Lower lobe of right lung (tissue), 2 donors: ENCODE measurements around the gene SRGAP1. TPM values are rescaled to one million over a fixed set of nuclear protein-coding genes. Genes with fewer than 3 reads are reported as not detected.
"Not testable (repeated sequence)": the region's sequence is repeated elsewhere in the genome, so short reads cannot be mapped to it uniquely, and the experiment has no call there.

Experiments
- ATAC-seq, 2 donors: fragments of 200-7000 bp; cut with Tn5 transposase; one replicate each; pipeline ENCODE4 v1.9.1; 2020 to 2022; ENCODE audit warnings: mild to moderate bottlenecking in 2 of 2, moderate library complexity in 2 of 2
- DNase-seq: peaks from one replicate; pipeline ENCODE4 v3.0.0-alpha.2; 2020
- H3K27ac ChIP-seq: fragments of 200-600 bp; one replicate; pipeline ENCODE4 v1.8.0; 2022
- H3K27me3 ChIP-seq: fragments of 200-600 bp; one replicate; pipeline ENCODE4 v1.8.0; 2022; ENCODE audit warnings: low read depth
- H3K36me3 ChIP-seq: fragments of 200-600 bp; one replicate; pipeline ENCODE4 v1.8.0; 2022; ENCODE audit warnings: mild to moderate bottlenecking
- H3K4me1 ChIP-seq: fragments of 200-600 bp; one replicate; pipeline ENCODE4 v1.8.0; 2022
- H3K4me3 ChIP-seq: fragments of 200-600 bp; one replicate; pipeline ENCODE4 v1.8.0; 2022; ENCODE audit warnings: mild to moderate bottlenecking
- H3K9me3 ChIP-seq: fragments of 200-600 bp; one replicate; pipeline ENCODE4 v1.8.0; 2022
- intact Hi-C: fragments of 100-400 bp; cut with DNase I; formaldehyde crosslinking; loops from one replicate; pipeline ENCODE4 v1.11.0; 2022
- total RNA-seq: library from RNA; stranded (reverse); fragmentation: NEBNext Ultra II Directional; extraction: Animal tissue kit (Norgen Biotek cat#: 25700); gene quantifications from one replicate; pipeline ENCODE4 v1.2.1, GENCODE V29; 2021
- TF ChIP-seq, protein P1 (sequence below): fragments of 200-600 bp; IDR thresholded peaks from one replicate; pipeline ENCODE4 v1.8.0; 2022; ENCODE audit warnings: antibody characterized with exemption, mild to moderate bottlenecking
- donor health status: DM: no; HTN: yes; CAD: no; lungs with severe emphysema.

SRGAP1 gene
- total RNA-seq, 1 donor from 2014 or later: 6.7 TPM

DNA sequence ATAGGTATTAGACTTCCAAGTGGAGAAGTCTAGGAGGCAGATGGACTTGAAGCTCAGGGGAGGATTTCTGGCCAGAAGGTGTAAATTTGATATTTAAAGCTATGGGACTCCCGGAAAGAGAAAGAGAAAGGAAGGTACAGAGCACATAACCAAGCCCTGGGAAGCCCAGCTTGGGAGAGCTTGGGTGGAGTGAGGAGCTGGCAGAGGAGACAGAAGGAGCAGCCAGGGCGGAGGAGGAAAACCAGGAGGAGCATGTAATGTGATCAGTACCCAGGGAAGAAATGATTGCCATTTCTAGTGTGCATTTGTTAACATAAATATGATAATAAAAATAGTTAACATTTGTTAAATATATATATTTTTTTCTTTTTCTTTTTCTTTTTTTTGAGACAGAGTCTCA, 310.2 kb downstream of the SRGAP1 start:
- TF ChIP-seq, protein P1, sequence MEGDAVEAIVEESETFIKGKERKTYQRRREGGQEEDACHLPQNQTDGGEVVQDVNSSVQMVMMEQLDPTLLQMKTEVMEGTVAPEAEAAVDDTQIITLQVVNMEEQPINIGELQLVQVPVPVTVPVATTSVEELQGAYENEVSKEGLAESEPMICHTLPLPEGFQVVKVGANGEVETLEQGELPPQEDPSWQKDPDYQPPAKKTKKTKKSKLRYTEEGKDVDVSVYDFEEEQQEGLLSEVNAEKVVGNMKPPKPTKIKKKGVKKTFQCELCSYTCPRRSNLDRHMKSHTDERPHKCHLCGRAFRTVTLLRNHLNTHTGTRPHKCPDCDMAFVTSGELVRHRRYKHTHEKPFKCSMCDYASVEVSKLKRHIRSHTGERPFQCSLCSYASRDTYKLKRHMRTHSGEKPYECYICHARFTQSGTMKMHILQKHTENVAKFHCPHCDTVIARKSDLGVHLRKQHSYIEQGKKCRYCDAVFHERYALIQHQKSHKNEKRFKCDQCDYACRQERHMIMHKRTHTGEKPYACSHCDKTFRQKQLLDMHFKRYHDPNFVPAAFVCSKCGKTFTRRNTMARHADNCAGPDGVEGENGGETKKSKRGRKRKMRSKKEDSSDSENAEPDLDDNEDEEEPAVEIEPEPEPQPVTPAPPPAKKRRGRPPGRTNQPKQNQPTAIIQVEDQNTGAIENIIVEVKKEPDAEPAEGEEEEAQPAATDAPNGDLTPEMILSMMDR: no peak
- no peaks in the 10 kb centered on the region for H3K36me3 ChIP-seq
- ATAC-seq: no peak
- intact Hi-C loops: no loop called here
- no peaks in the 10 kb centered on the region for H3K9me3 ChIP-seq
- H3K27me3 ChIP-seq: no peaks in the 10 kb centered on the region
- no peaks in the 10 kb centered on the region for H3K4me1 ChIP-seq
- no peak overlapping the region for H3K27ac ChIP-seq
- DNase-seq: no peak
- no peak overlapping the region for H3K4me3 ChIP-seq

DNA sequence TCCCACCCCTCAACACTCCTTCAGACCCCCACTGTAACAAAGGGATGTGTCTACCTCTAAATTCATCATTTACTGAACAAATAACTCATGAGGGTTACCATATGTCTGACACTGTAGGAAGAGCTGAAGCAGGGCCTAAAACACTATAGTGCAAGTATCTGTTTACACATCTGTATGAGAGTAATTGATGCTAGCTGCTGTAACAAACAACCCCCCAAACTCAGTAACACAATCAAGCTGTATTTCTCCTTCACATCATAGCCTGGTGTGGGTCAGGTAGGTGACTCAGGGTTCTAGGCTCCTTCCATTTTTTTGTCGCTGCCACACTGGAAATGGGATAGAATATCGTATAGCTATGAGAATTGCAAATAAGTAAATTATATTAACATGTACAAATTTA, 312.6 kb downstream of the SRGAP1 start:
- Histone ChIP-seq H3K27me3 (no peaks in the 10 kb centered on the region), H3K9me3 (no peaks in the 10 kb centered on the region), H3K4me3 (no peak overlapping the region), H3K36me3 (no peaks in the 10 kb centered on the region), H3K27ac (no peak overlapping the region), H3K4me1 (no peaks in the 10 kb centered on the region)
- ATAC-seq (no peak), DNase-seq (no peak)
- intact Hi-C loops: no loop called here
- TF ChIP-seq, protein P1: no peak

DNA sequence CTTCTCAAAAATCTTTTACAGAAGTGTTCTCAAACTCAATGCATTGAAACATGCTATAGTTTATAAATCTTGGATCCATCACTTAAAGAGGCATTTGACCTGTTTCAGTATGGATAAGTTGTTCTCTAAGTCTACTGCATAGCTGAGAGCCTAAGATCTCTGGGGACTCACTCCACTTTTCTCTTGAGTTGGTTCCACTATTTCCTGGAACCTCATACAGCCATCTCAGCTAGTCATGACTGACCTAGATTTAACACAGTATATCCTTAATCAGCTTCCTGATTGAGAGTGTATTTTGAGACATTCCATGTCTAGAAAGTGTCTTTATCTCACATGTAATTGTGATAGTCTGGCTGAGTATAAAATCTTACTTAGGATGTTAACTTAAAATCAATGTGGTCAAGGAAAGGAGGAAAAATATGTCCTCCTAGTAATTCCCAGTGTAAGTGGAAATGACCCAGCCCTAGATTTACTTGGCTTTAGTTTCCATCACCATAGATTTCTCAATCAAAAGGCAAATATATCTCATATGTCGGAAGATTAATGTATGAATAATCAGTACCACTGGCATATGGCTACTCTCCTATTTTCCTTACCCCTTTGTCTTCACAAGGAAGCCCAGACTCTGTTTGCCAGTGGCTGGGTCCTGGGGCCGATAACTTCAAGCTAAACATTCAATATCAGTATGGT, 315.7 kb downstream of the SRGAP1 start:
- TF ChIP-seq, protein P1: no peak
- Histone ChIP-seq H3K36me3 (no peaks in the 10 kb centered on the region), H3K9me3 (no peaks in the 10 kb centered on the region), H3K27ac (no peak overlapping the region), H3K4me3 (no peak overlapping the region), H3K27me3 (no peaks in the 10 kb centered on the region), H3K4me1 (no peaks in the 10 kb centered on the region)
- DNase-seq (no peak), ATAC-seq (no peak)
- intact Hi-C loops: no loop called here

DNA sequence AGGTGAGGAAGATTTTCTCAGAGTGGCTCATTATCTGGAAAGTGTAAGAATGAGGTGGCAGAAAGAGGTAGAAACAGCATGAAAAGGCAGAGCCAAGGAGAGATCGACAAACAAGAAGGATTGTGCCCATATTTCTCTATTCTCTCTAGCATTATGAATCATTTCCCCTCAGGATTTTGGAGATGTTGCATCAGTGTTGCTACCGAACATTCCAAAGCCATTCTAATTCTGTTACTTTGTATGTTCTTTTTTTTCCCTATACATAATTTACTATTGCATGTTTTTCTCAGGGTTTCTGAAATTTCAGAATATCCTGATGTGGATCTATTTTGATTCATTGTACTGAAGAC, 316.2 kb downstream of the SRGAP1 start:
- no peak for ATAC-seq
- no peaks in the 10 kb centered on the region for H3K27me3 ChIP-seq
- TF ChIP-seq, protein P1: no peak
- intact Hi-C loops: no loop called here
- H3K9me3 ChIP-seq: no peaks in the 10 kb centered on the region
- no peak overlapping the region for H3K27ac ChIP-seq
- H3K4me1 ChIP-seq: no peaks in the 10 kb centered on the region
- H3K36me3 ChIP-seq: no peaks in the 10 kb centered on the region
- DNase-seq: no peak
- H3K4me3 ChIP-seq: no peak overlapping the region

DNA sequence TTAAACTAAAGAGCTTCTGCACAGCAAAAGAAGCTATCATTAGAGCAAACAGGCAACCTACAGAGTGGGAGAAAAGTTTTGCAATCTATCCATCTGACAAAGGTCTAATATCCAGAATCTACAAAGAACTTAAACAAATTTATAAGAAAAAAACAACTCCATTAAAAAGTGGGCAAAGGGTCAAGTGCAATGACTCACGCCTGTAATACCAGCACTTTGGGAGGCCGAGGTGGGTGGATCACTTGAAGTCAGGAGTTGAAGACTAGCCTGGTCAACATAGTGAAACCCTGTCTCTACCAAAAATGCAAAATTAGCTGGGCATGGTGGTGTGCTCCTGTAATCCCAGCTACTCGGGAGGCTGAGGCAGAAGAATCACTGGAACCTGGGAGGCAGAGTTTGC, 322.1 kb downstream of the SRGAP1 start:
- H3K4me1 ChIP-seq, intact Hi-C loops, DNase-seq, H3K36me3 ChIP-seq, ATAC-seq, H3K27ac ChIP-seq, H3K9me3 ChIP-seq, H3K27me3 ChIP-seq, H3K4me3 ChIP-seq: not testable (repeated sequence)

DNA sequence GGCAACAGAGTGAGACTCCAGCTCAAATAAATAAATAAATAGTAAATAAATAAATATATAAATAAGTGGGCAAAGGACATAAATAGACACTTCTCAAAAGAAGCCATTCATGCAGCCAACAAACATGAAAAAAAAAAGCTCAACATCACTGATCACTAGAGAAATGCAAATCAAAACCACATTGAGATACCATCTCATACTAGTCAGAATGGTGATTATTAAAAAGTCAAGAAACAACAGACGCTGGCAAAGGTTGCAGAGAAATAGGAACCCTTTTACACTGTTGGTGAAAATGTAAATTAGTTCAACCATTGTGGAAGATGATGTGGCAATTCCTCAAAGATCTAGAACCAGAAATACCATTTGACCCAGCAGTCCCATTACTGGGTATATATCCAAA, 322.5 kb downstream of the SRGAP1 start:
- DNase-seq, H3K36me3 ChIP-seq, H3K4me1 ChIP-seq, H3K27me3 ChIP-seq, ATAC-seq, intact Hi-C loops, H3K4me3 ChIP-seq, H3K9me3 ChIP-seq, H3K27ac ChIP-seq: not testable (repeated sequence)

DNA sequence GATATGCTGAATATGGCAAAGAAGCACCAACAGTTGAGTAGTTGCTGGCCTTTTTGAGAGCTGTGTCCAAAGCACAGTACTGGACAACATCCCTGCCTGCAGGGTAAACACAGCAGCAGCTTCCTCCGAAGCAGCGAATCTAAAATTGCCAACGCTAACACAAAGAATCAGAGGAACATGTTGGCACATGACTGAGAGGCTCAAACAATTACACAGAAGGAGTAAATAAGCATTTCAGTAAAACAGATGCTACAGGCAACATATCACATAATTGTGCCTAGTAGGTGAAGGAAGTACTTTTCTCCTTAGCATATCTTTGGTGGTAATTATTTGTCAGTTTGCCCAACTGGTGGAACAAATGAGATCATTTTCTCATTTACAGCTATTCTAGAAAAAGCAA, 325.5 kb downstream of the SRGAP1 start:
- H3K9me3 ChIP-seq: no peaks in the 10 kb centered on the region
- no peaks in the 10 kb centered on the region for H3K4me1 ChIP-seq
- ATAC-seq: no peak
- no peaks in the 10 kb centered on the region for H3K27me3 ChIP-seq
- H3K27ac ChIP-seq: no peak overlapping the region
- no peaks in the 10 kb centered on the region for H3K36me3 ChIP-seq
- TF ChIP-seq, protein P1: no peak
- intact Hi-C loops: no loop called here
- no peak overlapping the region for H3K4me3 ChIP-seq
- DNase-seq: no peak
